ENCODE data around the gene AIFM3. TPM values are rescaled to one million over a fixed set of nuclear protein-coding genes. Genes with fewer than 3 reads are reported as not detected.
"Not testable (repeated sequence)": the region's sequence is repeated elsewhere in the genome, so short reads cannot be mapped to it uniquely, and the experiment has no call there.

AIFM3 gene
- polyA plus RNA-seq, 4 donors: 0.83 to 1.2 (median 1.1) TPM

GRCh38 chr22:20957102-20957682 lies 9.9 kb upstream of the AIFM3 start:
- no peak for DNase-seq (ENCODE audit: low read depth in 4 of 4, low spot score in 3 of 4)

- DNase-seq (ENCODE audit: low read depth in 4 of 4, low spot score in 3 of 4): no peak
These were observed 9.2 kb upstream of the AIFM3 start for GRCh38 chr22:20957683-20958431.

GRCh38 chr22:20959578-20960461 lies 7.2 kb upstream of the AIFM3 start:
- DNase-seq (ENCODE audit: low read depth in 4 of 4, low spot score in 3 of 4): no peak

GRCh38 chr22:20960609-20961008 lies 6.4 kb upstream of the AIFM3 start:
- no peak for DNase-seq (ENCODE audit: low read depth in 4 of 4, low spot score in 3 of 4)

GRCh38 chr22:20962491-20962945 lies 4.5 kb upstream of the AIFM3 start:
- DNase-seq (ENCODE audit: low read depth in 4 of 4, low spot score in 3 of 4): no peak

GRCh38 chr22:20963201-20964052 lies 3.6 kb upstream of the AIFM3 start:
- DNase-seq (ENCODE audit: low read depth in 4 of 4, low spot score in 3 of 4): no peak

GRCh38 chr22:20964090-20964798 lies 2.8 kb upstream of the AIFM3 start:
- DNase-seq (ENCODE audit: low read depth in 4 of 4, low spot score in 3 of 4): no peak

GRCh38 chr22:20964799-20965103 lies 2.3 kb upstream of the AIFM3 start:
- no peak for DNase-seq (ENCODE audit: low read depth in 4 of 4, low spot score in 3 of 4)

- no peak for DNase-seq (ENCODE audit: low read depth in 4 of 4, low spot score in 3 of 4)
These were observed 1.8 kb upstream of the AIFM3 start for GRCh38 chr22:20965104-20965887.

- DNase-seq (ENCODE audit: low read depth in 4 of 4, low spot score in 3 of 4): no peak
These were observed 883 bp upstream of the AIFM3 start for GRCh38 chr22:20965888-20966855.

- DNase-seq (ENCODE audit: low read depth in 4 of 4, low spot score in 3 of 4): no peak
These were observed 699 bp downstream of the AIFM3 start for GRCh38 chr22:20967697-20968211.

- no peak for DNase-seq (ENCODE audit: low read depth in 4 of 4, low spot score in 3 of 4)
These were observed 1.4 kb downstream of the AIFM3 start for GRCh38 chr22:20968281-20968977.

GRCh38 chr22:20970939-20971657 lies 4.0 kb downstream of the AIFM3 start:
- no peak for DNase-seq (ENCODE audit: low read depth in 4 of 4, low spot score in 3 of 4)

GRCh38 chr22:20972014-20972694 lies 5.1 kb downstream of the AIFM3 start:
- DNase-seq (ENCODE audit: low read depth in 4 of 4, low spot score in 3 of 4): not testable (repeated sequence)

- DNase-seq (ENCODE audit: low read depth in 4 of 4, low spot score in 3 of 4): no peak
These were observed 6.0 kb downstream of the AIFM3 start for GRCh38 chr22:20972933-20973577.

All from left renal pelvis (tissue), 4 donors.